IMR-90 (cell line): ENCODE results near the gene KXD1. TPM values are rescaled to one million over a fixed set of nuclear protein-coding genes. Genes with fewer than 3 reads are reported as not detected.

Source experiments
- CTCF ChIP-seq: conservative IDR thresholded peaks from 2 replicates; pipeline ENCODE4 v1.5.1; 2012; ENCODE audit warnings: mild to moderate bottlenecking, low read depth, low read length, improper control_type of control experiment
- MAFK ChIP-seq: IDR thresholded peaks from 2 replicates; pipeline ENCODE4 v1.6.1; 2012; ENCODE audit warnings: low read depth, low read length, improper control_type of control experiment
- SMC3 ChIP-seq: fragments of 150-350 bp; IDR thresholded peaks from 2 replicates; pipeline ENCODE4 v1.6.1; 2016; ENCODE audit warnings: low read depth, mild to moderate bottlenecking, antibody characterized with exemption, low read length, moderate library complexity
- polyA plus RNA-seq, 3 experiments: library from polyadenylated mRNA; depleted of rRNA; stranded (reverse); fragments of >200 nt; gene quantifications; 2 replicates each; pipeline ENCODE4 v1.2.3, GENCODE V29; 2012; ENCODE audit warnings: low replicate concordance in 1 of 3
- total RNA-seq: library from RNA; depleted of rRNA; stranded (reverse); fragments of >200 nt; gene quantifications from 2 replicates; pipeline ENCODE4 v1.2.3, GENCODE V29; 2012

KXD1 gene
- total and polyA plus RNA-seq, 2 of the 4 experiments (the other 2 are of a cell fraction), result 66.7 to 196 TPM

GRCh38 chr19:18611327-18612050, 53.8 kb downstream of the KXD1 start (continued):
- TF ChIP-seq CTCF, result no peak
- no peak for TF ChIP-seq SMC3
- no peak for TF ChIP-seq MAFK
